SK-N-SH (cell line): Measurements from ENCODE around the gene ARID1A. TPM values are rescaled to one million over a fixed set of nuclear protein-coding genes. Genes with fewer than 3 reads are reported as not detected.

Source experiments
- CTCF ChIA-PET: fragments of 300-600, 350-600 bp; formaldehyde crosslinking; extraction: SDS; loops from one replicate; lab custom pipeline; 2021; lab: Yijun Ruan, JAX
- POLR2A ChIA-PET: fragments of 350-600 bp; sonication (Branson Sonifier 250); formaldehyde crosslinking; extraction: SDS; loops from one replicate; lab custom pipeline; 2020; ENCODE audit warnings: antibody characterized with exemption, inconsistent platforms; lab: Yijun Ruan, JAX
- DNase-seq: peaks from one replicate; pipeline ENCODE4 v3.0.0; 2012
- H2AFZ ChIP-seq: fragments of 200-600 bp; sonication (generic); 2 replicates; pipeline ENCODE4 v1.8.1; 2016; ENCODE audit warnings: antibody characterized with exemption, mild to moderate bottlenecking, low read depth
- H3F3A ChIP-seq: fragments of 200-600 bp; sonication (generic); replicated peaks from 2 replicates; pipeline ENCODE3; 2016; ENCODE audit warnings: antibody characterized with exemption, mild to moderate bottlenecking; ENCODE audit not compliant: insufficient read depth
- H3K27ac ChIP-seq, 2 experiments: fragments of 200-500 bp in 1 of 2; fragments of 200-600 bp in 1 of 2; sonication (Bioruptor generic) in 1 of 2; sonication (generic), shearing (Covaris generic) in 1 of 2; 2 replicates each; pipeline versions ENCODE4 v1.5.1 to v1.6.1; 2014 to 2016; ENCODE audit warnings: low read depth in 2 of 2, inconsistent platforms in 1 of 2, low read length in 1 of 2, mild to moderate bottlenecking in 1 of 2, mixed read lengths in 1 of 2
- H3K27me3 ChIP-seq: fragments of 200-600 bp; sonication (generic), shearing (Covaris generic); 2 replicates; pipeline ENCODE4 v1.6.1; 2016; ENCODE audit warnings: mixed run types; ENCODE audit not compliant: insufficient read depth
- H3K36me3 ChIP-seq, 2 experiments: fragments of 200-500 bp in 1 of 2; fragments of 200-600 bp in 1 of 2; sonication (Bioruptor generic) in 1 of 2; sonication (generic) in 1 of 2; replicated peaks in 1 of 2; 2 replicates each; pipeline versions ENCODE3 to v1.5.1; 2014 to 2016; ENCODE audit warnings: low read length in 1 of 2, mild to moderate bottlenecking in 1 of 2; ENCODE audit not compliant: insufficient read depth in 2 of 2, control insufficient read depth in 1 of 2
- H3K4me1 ChIP-seq, 2 experiments: fragments of 200-500 bp in 1 of 2; fragments of 200-600 bp in 1 of 2; sonication (Bioruptor generic) in 1 of 2; sonication (generic), shearing (Covaris generic) in 1 of 2; 2 replicates each; pipeline versions ENCODE4 v1.5.1 to v1.6.1; 2014 to 2016; ENCODE audit warnings: low read depth in 1 of 2, low read length in 1 of 2, mixed run types in 1 of 2; ENCODE audit not compliant: insufficient read depth in 2 of 2, control insufficient read depth in 1 of 2
- H3K4me2 ChIP-seq: fragments of 200-600 bp; sonication (generic), shearing (Covaris generic); 2 replicates; pipeline ENCODE4 v1.6.1; 2017; ENCODE audit warnings: mixed run types
- H3K4me3 ChIP-seq, 2 experiments: fragments of 200-500 bp in 1 of 2; fragments of 200-600 bp in 1 of 2; sonication (Bioruptor generic) in 1 of 2; sonication (generic), shearing (Covaris generic) in 1 of 2; 2 replicates each; pipeline versions ENCODE4 v1.5.1 to v1.8.1; 2014 to 2016; ENCODE audit warnings: low read depth in 2 of 2, inconsistent platforms in 1 of 2, low read length in 1 of 2, mild to moderate bottlenecking in 1 of 2, mixed read lengths in 1 of 2, moderate library complexity in 1 of 2
- H3K79me2 ChIP-seq: fragments of 200-600 bp; sonication (generic); 2 replicates; pipeline ENCODE4 v1.8.1; 2017; ENCODE audit warnings: mild to moderate bottlenecking; ENCODE audit not compliant: insufficient read depth
- H3K9ac ChIP-seq: fragments of 200-600 bp; sonication (generic); 2 replicates; pipeline ENCODE4 v1.6.1; 2017; ENCODE audit warnings: mixed run types
- H3K9me2 ChIP-seq: fragments of 200-600 bp; sonication (generic); 2 replicates; pipeline ENCODE4 v1.6.1; 2017; ENCODE audit warnings: mixed run types
- H3K9me3 ChIP-seq: fragments of 200-600 bp; sonication (generic); 2 replicates; pipeline ENCODE4 v1.6.1; 2017; ENCODE audit warnings: mixed run types, mild to moderate bottlenecking, moderate library complexity
- H4K20me1 ChIP-seq: fragments of 200-600 bp; sonication (generic); 2 replicates; pipeline ENCODE4 v1.6.1; 2017; ENCODE audit warnings: mild to moderate bottlenecking, mixed run types; ENCODE audit not compliant: insufficient read depth
- CHD2 ChIP-seq: fragments of 150-350 bp; IDR thresholded peaks from 2 replicates; pipeline ENCODE4 v1.6.1; 2018; ENCODE audit warnings: low read length; ENCODE audit not compliant: partially characterized antibody
- ELF1 ChIP-seq: IDR thresholded peaks from 2 replicates; pipeline ENCODE4 v1.4.0; 2012
- EP300 ChIP-seq, 2 experiments: IDR thresholded peaks; 2 replicates each; pipeline versions ENCODE4 v1.4.0 to v1.6.1; 2012; ENCODE audit warnings: borderline replicate concordance in 1 of 2, low read depth in 1 of 2, low read length in 1 of 2
- EZH2phosphoT487 ChIP-seq: fragments of 200-600 bp; sonication (generic); IDR thresholded peaks from 2 replicates; pipeline ENCODE4 v1.6.1; 2017; ENCODE audit warnings: low read depth, mixed run types, mild to moderate bottlenecking, antibody characterized with exemption, moderate library complexity, borderline replicate concordance
- FOXJ3 ChIP-seq: sonication (generic); formaldehyde crosslinking; IDR thresholded peaks from 2 replicates; pipeline ENCODE4 v1.5.1; 2020; ENCODE audit warnings: mild to moderate bottlenecking, missing genetic modification reagents
- FOXM1 ChIP-seq: IDR thresholded peaks from 2 replicates; pipeline ENCODE4 v1.4.0; 2012; ENCODE audit warnings: low read depth, mild to moderate bottlenecking
- GABPA ChIP-seq: IDR thresholded peaks from 2 replicates; pipeline ENCODE4 v1.4.0; 2012; ENCODE audit warnings: low read depth, mild to moderate bottlenecking
- GATA2 ChIP-seq: sonication (generic); formaldehyde crosslinking; IDR thresholded peaks from 2 replicates; pipeline ENCODE4 v1.5.0; 2020; ENCODE audit warnings: mild to moderate bottlenecking, missing genetic modification reagents
- JUND ChIP-seq: IDR thresholded peaks from 2 replicates; pipeline ENCODE4 v1.4.0; 2012
- MXI1 ChIP-seq: IDR thresholded peaks from 2 replicates; pipeline ENCODE4 v1.6.1; 2012; ENCODE audit warnings: mild to moderate bottlenecking, low read depth, low read length, improper control_type of control experiment
- NFIC ChIP-seq: IDR thresholded peaks from 2 replicates; pipeline ENCODE4 v1.4.0; 2012; ENCODE audit warnings: borderline replicate concordance
- NRF1 ChIP-seq: IDR thresholded peaks from 2 replicates; pipeline ENCODE4 v1.6.1; 2012; ENCODE audit warnings: low read depth, mild to moderate bottlenecking, low read length
- PBX3 ChIP-seq: IDR thresholded peaks from 2 replicates; pipeline ENCODE4; 2012
- POLR2AphosphoS5 ChIP-seq: IDR thresholded peaks from 2 replicates; pipeline ENCODE4 v1.6.1; 2012; ENCODE audit warnings: low read depth, low read length
- RAD21 ChIP-seq: IDR thresholded peaks from 2 replicates; pipeline ENCODE4 v1.6.1; 2012; ENCODE audit warnings: mild to moderate bottlenecking, low read length
- RFX5 ChIP-seq: IDR thresholded peaks from 2 replicates; pipeline ENCODE4 v1.6.1; 2012; ENCODE audit warnings: mild to moderate bottlenecking, improper control_type of control experiment, low read length
- RXRA ChIP-seq: IDR thresholded peaks from 2 replicates; pipeline ENCODE4 v1.4.0; 2012; ENCODE audit warnings: low read depth, mild to moderate bottlenecking, borderline replicate concordance
- SIN3A ChIP-seq: IDR thresholded peaks from 2 replicates; pipeline ENCODE4 v1.6.1; 2012; ENCODE audit warnings: low read depth, mild to moderate bottlenecking, low read length, moderate library complexity, borderline replicate concordance
- SMC3 ChIP-seq: IDR thresholded peaks from 2 replicates; pipeline ENCODE4 v1.6.1; 2012; ENCODE audit warnings: low read depth, low read length, improper control_type of control experiment
- TAF1 ChIP-seq: IDR thresholded peaks from 2 replicates; pipeline ENCODE4 v1.6.1; 2012; ENCODE audit warnings: low read depth, mild to moderate bottlenecking, low read length, moderate library complexity, borderline replicate concordance
- TCF12 ChIP-seq: IDR thresholded peaks from 2 replicates; pipeline ENCODE4 v1.4.0; 2012
- USF1 ChIP-seq: IDR thresholded peaks from 2 replicates; pipeline ENCODE4 v1.4.0; 2012; ENCODE audit warnings: low read depth, borderline replicate concordance
- YY1 ChIP-seq: IDR thresholded peaks from 2 replicates; pipeline ENCODE4 v1.4.0; 2012; ENCODE audit warnings: low read depth, mild to moderate bottlenecking
- WGBS: methylation state at CpG from one replicate; pipeline ENCODE4 v1.1.6; 2017; ENCODE audit warnings: low lambda C conversion rate; 5-methylcytosine and 5-hydroxymethylcytosine counted together
- polyA plus RNA-seq, 3 experiments: library from polyadenylated mRNA; depleted of rRNA; stranded (reverse); fragments of >200 nt; gene quantifications; 2 replicates each; pipeline ENCODE4 v1.2.3, GENCODE V29; 2012
- TF ChIP-seq, protein P1 (sequence below): fragments of 200-600 bp; sonication (generic); IDR thresholded peaks from 2 replicates; pipeline ENCODE4 v1.6.1; 2017; ENCODE audit warnings: antibody characterized with exemption, mild to moderate bottlenecking, moderate library complexity
- TF ChIP-seq, protein P2 (sequence below): fragments of 150-350 bp; IDR thresholded peaks from 2 replicates; pipeline ENCODE4 v1.6.1; 2016; ENCODE audit warnings: mild to moderate bottlenecking, low read depth, low read length
- TF ChIP-seq, protein P3 (sequence below): fragments of 150-350 bp; IDR thresholded peaks from 2 replicates; pipeline ENCODE4 v1.6.1; 2017; ENCODE audit warnings: antibody characterized with exemption, low read length, low read depth, borderline replicate concordance

The ARID1A gene
- polyA plus RNA-seq, 1 of the 3 experiments (the other 2 are of a cell fraction): 26.5 TPM

- peak overlapping the region; percentile 91 for H3K9ac ChIP-seq
- H3K27me3 ChIP-seq: no peaks in the 10 kb centered on the region
- 2% methylated on average over 19 of the region's 19 CpGs for WGBS
- H3K4me1 ChIP-seq: peaks cover 25 to 26% of the 10 kb centered on the region in 2 experiments
- peak overlapping the region; percentile 71 to 88 for H3K4me3 ChIP-seq
- peak; percentile 88 for DNase-seq
- peak overlapping the region; percentile 96 for H3K4me2 ChIP-seq
- no peaks in the 10 kb centered on the region for H4K20me1 ChIP-seq
- peaks cover 7% of the 10 kb centered on the region; the same call in 1 of the 2 replicates for H3K79me2 ChIP-seq
- peaks cover under 1 to 10% of the 10 kb centered on the region in 2 experiments for H3K36me3 ChIP-seq
- H3K9me3 ChIP-seq: no peaks in the 10 kb centered on the region
- H2AFZ ChIP-seq: 0 out of 2 replicates have a peak overlapping the region, but pooled peaks have one; percentile 19
- H3K9me2 ChIP-seq: no peaks in the 10 kb centered on the region
- peaks cover 33% of the 10 kb centered on the region for H3F3A ChIP-seq
- CTCF ChIA-PET: interaction anchor here (0.6 to 6.2 kb wide), 59 partner anchors 10 to 289 kb away, joined by 3 to 311 read pairs (median 5); partner anchors contain the start of gene RPS6KA1
- POLR2A ChIA-PET: interaction anchor here (0.6 to 2.5 kb wide), 11 partner anchors 36 to 316 kb away, joined by 3 to 44 read pairs (median 3); partner anchors contain the start of gene ARID1A
- peak overlapping the region; percentile 98 to 99 for H3K27ac ChIP-seq
- TF ChIP-seq, protein P1, sequence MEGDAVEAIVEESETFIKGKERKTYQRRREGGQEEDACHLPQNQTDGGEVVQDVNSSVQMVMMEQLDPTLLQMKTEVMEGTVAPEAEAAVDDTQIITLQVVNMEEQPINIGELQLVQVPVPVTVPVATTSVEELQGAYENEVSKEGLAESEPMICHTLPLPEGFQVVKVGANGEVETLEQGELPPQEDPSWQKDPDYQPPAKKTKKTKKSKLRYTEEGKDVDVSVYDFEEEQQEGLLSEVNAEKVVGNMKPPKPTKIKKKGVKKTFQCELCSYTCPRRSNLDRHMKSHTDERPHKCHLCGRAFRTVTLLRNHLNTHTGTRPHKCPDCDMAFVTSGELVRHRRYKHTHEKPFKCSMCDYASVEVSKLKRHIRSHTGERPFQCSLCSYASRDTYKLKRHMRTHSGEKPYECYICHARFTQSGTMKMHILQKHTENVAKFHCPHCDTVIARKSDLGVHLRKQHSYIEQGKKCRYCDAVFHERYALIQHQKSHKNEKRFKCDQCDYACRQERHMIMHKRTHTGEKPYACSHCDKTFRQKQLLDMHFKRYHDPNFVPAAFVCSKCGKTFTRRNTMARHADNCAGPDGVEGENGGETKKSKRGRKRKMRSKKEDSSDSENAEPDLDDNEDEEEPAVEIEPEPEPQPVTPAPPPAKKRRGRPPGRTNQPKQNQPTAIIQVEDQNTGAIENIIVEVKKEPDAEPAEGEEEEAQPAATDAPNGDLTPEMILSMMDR: peak; percentile 92
- TF ChIP-seq CHD2 (no peak), JUND (no peak), TAF1 (peak; percentile 36; the same call in 1 of the 2 replicates), EZH2phosphoT487 (no peak), RFX5 (peak; percentile 61; the same call in 1 of the 2 replicates), NRF1 (no peak), RXRA (no peak), RAD21 (peak; percentile 99), FOXJ3 (CRISPR knock-in tag) (no peak), MXI1 (peak; percentile 74; the same call in 1 of the 2 replicates), POLR2AphosphoS5 (no peak), ELF1 (no peak), SIN3A (peak; percentile 40; the same call in 1 of the 2 replicates), PBX3 (no peak), EP300 (IDR thresholded peaks at IDR 0.05; ENCODE audit: borderline replicate concordance in 1 of 2, low read depth in 1 of 2, low read length in 1 of 2) (no peak), USF1 (no peak), GATA2 (CRISPR knock-in tag) (no peak), GABPA (no peak), TCF12 (no peak), NFIC (no peak), SMC3 (peak; percentile 98), YY1 (no peak), FOXM1 (no peak)
- TF ChIP-seq, protein P2, sequence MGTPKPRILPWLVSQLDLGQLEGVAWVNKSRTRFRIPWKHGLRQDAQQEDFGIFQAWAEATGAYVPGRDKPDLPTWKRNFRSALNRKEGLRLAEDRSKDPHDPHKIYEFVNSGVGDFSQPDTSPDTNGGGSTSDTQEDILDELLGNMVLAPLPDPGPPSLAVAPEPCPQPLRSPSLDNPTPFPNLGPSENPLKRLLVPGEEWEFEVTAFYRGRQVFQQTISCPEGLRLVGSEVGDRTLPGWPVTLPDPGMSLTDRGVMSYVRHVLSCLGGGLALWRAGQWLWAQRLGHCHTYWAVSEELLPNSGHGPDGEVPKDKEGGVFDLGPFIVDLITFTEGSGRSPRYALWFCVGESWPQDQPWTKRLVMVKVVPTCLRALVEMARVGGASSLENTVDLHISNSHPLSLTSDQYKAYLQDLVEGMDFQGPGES: no peak
- TF ChIP-seq, protein P3, sequence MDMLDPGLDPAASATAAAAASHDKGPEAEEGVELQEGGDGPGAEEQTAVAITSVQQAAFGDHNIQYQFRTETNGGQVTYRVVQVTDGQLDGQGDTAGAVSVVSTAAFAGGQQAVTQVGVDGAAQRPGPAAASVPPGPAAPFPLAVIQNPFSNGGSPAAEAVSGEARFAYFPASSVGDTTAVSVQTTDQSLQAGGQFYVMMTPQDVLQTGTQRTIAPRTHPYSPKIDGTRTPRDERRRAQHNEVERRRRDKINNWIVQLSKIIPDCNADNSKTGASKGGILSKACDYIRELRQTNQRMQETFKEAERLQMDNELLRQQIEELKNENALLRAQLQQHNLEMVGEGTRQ: no peak
Measured at GRCh38 chr1:26788836-26789611, 93.2 kb downstream of the ARID1A start.
